BE2C (cell line): ENCODE results near the gene ZNF354B.
A peak's percentile ranks its signal among the peaks of the same experiment; 100 is the strongest.
"Not testable (repeated sequence)": the region's sequence is repeated elsewhere in the genome, so short reads cannot be mapped to it uniquely, and the experiment has no call there.

Source experiments
- DNase-seq: peaks from one replicate; pipeline ENCODE4 v3.0.0-alpha.2; 2020
- H3K27me3 ChIP-seq: fragments of 250-450 bp; sonication (Bioruptor Pico); 2 replicates; pipeline ENCODE4 v1.5.1; 2020; ENCODE audit warnings: mild to moderate bottlenecking
- H3K36me3 ChIP-seq: fragments of 250-450 bp; sonication (Bioruptor Pico); 2 replicates; pipeline ENCODE4 v1.5.1; 2020; ENCODE audit warnings: mild to moderate bottlenecking
- H3K4me1 ChIP-seq: fragments of 250-450 bp; sonication (Bioruptor Pico); 2 replicates; pipeline ENCODE4 v1.5.1; 2020
- H3K4me3 ChIP-seq: 2 replicates; pipeline ENCODE4 v1.5.1; 2011; ENCODE audit warnings: low read depth, low read length
- H3K9me3 ChIP-seq: fragments of 250-450 bp; sonication (Bioruptor Pico); 2 replicates; pipeline ENCODE4 v1.5.1; 2020
- TF ChIP-seq, protein P1 (sequence below): IDR thresholded peaks from 2 replicates; pipeline ENCODE4 v1.5.1; 2012; ENCODE audit warnings: mild to moderate bottlenecking, low read depth, low read length

The ZNF354B gene

DNA sequence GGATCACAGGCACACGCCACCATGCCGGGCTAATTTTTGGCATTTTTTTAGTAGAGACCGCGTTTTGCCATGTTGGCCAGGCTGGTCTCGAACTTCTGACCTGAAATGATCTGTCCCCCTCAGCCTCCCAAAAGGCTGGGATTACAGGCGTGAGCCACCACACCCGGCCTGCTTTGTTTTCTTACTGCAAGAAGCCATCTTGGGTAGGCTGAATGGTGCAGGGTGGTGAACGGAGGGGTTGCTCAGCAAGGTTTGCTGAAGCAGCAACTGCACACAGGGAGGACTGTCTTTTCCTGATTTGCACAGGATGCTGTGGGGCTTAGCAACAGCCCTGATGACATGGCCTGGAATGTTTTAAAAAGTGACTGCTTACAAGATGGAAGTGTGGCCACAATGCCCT is 10.7 kb downstream of the ZNF354B start:
- TF ChIP-seq, protein P1, sequence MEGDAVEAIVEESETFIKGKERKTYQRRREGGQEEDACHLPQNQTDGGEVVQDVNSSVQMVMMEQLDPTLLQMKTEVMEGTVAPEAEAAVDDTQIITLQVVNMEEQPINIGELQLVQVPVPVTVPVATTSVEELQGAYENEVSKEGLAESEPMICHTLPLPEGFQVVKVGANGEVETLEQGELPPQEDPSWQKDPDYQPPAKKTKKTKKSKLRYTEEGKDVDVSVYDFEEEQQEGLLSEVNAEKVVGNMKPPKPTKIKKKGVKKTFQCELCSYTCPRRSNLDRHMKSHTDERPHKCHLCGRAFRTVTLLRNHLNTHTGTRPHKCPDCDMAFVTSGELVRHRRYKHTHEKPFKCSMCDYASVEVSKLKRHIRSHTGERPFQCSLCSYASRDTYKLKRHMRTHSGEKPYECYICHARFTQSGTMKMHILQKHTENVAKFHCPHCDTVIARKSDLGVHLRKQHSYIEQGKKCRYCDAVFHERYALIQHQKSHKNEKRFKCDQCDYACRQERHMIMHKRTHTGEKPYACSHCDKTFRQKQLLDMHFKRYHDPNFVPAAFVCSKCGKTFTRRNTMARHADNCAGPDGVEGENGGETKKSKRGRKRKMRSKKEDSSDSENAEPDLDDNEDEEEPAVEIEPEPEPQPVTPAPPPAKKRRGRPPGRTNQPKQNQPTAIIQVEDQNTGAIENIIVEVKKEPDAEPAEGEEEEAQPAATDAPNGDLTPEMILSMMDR: no peak
- no peaks in the 10 kb centered on the region for H3K27me3 ChIP-seq
- H3K4me3 ChIP-seq: no peak overlapping the region
- DNase-seq: no peak
- H3K9me3 ChIP-seq: no peaks in the 10 kb centered on the region
- no peaks in the 10 kb centered on the region for H3K4me1 ChIP-seq
- peaks cover 49% of the 10 kb centered on the region for H3K36me3 ChIP-seq

DNA sequence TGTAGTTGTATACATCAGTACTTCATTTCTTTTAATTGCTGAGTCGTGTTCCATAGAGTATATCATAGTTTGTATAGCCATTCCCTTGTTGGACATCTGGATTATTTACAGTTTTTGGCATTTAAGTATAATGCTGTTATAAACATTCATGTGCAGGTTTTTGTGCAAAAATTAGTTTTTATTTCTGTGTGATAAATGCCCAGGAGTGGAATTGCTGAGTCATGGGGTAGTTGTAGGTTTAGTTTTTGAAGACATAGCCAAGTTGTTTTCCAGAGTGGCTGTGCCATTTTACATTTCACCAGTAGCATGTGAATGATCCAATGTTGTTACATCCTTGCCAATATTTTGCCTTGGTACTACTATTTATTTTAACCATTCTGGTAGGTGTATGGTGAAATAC is 12.5 kb downstream of the ZNF354B start:
- H3K4me3 ChIP-seq: no peak overlapping the region
- no peaks in the 10 kb centered on the region for H3K4me1 ChIP-seq
- TF ChIP-seq, protein P1: no peak
- H3K9me3 ChIP-seq: no peaks in the 10 kb centered on the region
- no peaks in the 10 kb centered on the region for H3K27me3 ChIP-seq
- H3K36me3 ChIP-seq: peaks cover 48% of the 10 kb centered on the region
- no peak for DNase-seq

DNA sequence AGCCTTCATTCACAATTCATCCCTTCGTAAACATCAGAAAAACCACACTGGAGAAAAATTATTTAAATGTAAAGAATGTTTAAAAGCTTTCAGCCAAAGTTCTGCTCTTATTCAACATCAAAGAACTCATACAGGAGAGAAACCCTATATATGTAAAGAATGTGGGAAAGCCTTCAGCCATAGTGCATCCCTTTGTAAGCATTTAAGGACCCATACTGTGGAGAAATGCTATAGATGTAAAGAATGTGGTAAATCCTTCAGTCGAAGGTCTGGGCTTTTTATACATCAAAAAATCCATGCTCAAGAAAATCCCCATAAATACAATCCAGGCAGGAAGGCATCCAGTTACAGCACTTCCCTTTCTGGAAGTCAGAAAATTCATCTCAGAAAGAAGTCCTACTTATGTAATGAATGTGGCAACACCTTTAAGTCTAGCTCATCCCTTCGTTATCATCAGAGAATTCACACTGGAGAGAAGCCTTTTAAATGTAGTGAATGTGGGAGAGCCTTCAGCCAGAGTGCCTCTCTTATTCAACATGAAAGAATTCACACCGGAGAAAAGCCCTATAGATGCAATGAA is 23.5 kb downstream of the ZNF354B start:
- not testable (repeated sequence) for H3K4me1 ChIP-seq, H3K4me3 ChIP-seq, H3K27me3 ChIP-seq, DNase-seq, H3K9me3 ChIP-seq
- H3K36me3 ChIP-seq: peaks cover 49% of the 10 kb centered on the region

DNA sequence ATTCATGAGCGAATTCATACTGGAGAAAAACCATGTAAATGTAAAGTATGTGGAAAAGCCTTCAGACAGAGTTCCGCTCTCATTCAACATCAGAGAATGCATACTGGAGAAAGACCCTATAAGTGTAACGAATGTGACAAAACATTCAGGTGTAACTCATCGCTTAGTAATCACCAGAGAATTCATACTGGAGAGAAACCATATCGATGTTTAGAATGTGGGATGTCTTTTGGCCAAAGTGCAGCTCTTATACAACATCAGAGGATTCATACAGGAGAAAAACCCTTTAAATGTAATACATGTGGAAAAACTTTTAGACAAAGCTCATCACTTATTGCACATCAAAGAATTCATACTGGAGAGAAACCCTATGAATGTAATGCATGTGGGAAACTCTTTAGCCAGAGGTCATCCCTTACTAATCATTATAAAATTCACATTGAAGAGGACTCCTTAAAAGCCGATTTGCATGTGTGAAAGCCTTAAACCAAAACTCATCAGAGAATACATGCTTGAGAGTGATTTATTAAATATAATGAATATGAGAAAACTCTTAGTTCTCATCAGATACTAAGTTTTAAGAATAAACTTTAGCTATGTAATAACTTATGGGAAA is 24.2 kb downstream of the ZNF354B start:
- TF ChIP-seq, protein P1: no peak
- Histone ChIP-seq H3K36me3 (peaks cover 52% of the 10 kb centered on the region), H3K4me1 (no peaks in the 10 kb centered on the region), H3K27me3 (no peaks in the 10 kb centered on the region), H3K4me3 (no peak overlapping the region), H3K9me3 (peaks cover 2% of the 10 kb centered on the region; the same call in 1 of the 2 replicates)
- DNase-seq: no peak

DNA sequence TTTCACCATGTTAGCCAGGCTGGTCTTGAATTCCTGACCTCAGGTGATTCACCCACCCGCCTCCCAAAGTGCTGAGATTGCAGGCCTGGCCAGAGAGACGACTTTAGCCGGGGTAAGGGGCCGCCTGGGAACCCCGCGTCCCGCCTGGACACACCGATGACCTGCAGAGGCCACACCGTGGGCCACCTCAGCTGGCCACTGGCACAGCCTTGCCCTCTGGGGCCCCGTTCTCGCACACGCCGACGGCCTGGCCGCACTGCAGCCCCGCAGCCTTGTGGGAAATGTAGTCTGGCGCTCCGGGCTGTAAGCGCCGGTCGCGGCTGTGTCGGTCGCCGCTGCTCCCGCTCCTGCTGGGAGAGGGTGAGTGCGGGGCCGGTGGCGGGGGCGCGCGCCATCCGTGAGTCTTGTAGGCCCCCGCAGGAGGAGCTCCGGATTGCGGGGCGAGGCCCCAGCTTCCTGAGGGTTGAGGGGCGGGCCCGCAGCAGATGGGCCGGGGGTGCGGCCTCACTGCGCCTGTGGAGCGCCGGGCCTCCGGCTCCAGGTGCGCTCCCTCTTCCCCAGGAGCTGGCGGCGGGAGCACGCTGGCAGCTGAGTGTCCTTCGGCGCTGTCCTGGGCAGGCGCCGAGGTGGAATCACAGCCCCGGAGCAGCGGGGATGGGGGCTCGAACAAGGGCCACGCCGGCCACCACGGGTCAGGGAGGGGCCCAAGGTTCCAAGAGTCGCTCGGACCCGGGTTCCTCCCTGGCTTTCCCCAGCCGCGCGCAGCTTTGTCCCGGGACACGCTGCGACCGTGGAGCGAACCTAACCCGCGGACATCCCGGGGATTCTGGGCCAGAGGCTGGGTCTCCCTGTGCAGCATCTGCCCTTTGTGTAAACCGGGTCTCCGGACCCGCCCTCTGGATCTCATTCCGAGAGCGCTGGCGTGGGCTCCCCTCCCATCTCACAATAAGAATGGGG is 36.1 kb downstream of the ZNF354B start, which contains the start of gene ZFP2:
ZFP2 (plus strand) TSS at position 299 of the 957 bp plus-strand sequence. CDS start 35,401 bp downstream, outside the sequence.
- H3K27me3 ChIP-seq: no peaks in the 10 kb centered on the region
- H3K9me3 ChIP-seq: no peaks in the 10 kb centered on the region
- TF ChIP-seq, protein P1: no peak
- no peaks in the 10 kb centered on the region for H3K4me1 ChIP-seq
- peak; percentile 75 for DNase-seq
- H3K4me3 ChIP-seq: peak within 1 kb of the TSS; percentile 78
- H3K36me3 ChIP-seq: no peaks in the 10 kb centered on the region

DNA sequence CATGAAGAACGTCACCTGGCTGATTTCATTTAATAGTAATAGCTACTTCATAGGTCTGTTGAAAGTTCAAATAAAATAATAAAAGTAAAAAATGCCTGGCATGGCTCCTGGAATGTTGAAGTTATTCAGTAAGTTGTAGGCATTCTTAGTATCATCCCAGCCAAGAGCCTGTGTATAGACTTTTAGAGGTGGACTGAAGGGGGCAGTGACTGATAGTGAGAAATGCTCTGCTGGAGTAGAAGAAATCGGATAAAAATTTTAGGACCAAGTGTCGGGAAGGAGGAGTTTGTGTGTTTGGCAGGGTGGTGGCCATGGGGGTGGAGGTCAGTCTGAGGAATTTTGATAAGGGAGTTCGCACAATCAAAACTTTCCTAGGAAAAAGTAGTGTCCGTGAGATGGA is 39.5 kb downstream of the ZNF354B start:
- no peak for DNase-seq
- TF ChIP-seq, protein P1: peak; percentile 13; the same call in 1 of the 2 replicates
- Histone ChIP-seq H3K36me3 (no peaks in the 10 kb centered on the region), H3K27me3 (no peaks in the 10 kb centered on the region), H3K4me3 (no peak overlapping the region), H3K9me3 (no peaks in the 10 kb centered on the region), H3K4me1 (no peaks in the 10 kb centered on the region)
